Jurkat, Clone E6-1 (cell line): ENCODE results near the gene NEK10.

Experiments
- DNase-seq: peaks from one replicate; pipeline ENCODE4 v3.0.0-alpha.2; 2011; ENCODE audit warnings: low read depth, low spot score
- H3K4me3 ChIP-seq: 2 replicates; pipeline ENCODE4 v1.5.1; 2011; ENCODE audit warnings: mild to moderate bottlenecking, low read length, control low read depth, moderate library complexity

NEK10 gene

DNA sequence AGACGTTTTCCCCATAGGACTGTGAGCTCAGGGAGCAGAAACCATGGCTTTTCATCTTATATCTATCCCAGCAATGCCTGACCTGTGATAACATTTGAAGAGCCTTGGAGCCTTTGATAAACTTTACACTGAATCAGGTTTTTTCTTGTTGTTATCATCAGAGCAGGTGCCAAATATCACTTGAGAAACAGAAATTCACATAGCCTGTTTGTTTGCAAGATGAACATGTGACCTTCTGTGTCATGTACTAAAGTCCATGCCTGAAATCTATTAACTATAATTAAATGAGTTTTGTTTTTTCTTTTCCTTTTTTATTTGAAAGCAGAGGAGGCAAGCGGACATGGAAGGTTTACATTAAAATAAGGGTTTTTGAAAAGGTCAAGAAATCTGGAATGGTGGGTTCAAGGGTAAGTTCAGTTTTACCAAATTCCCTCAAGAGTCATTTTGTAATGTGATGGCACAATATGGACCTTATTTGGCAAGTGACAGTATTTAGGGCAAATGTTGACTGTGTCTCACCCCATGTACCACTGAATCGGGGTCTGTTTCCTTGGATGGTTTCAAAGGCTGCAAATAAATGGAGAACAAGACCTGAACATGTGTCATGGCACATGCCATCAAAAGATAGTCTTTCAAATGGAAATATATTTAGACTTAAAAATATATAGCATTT lies 90.7 kb downstream of the NEK10 start:
- DNase-seq, result no peak
- H3K4me3 ChIP-seq, result no peak overlapping the region

DNA sequence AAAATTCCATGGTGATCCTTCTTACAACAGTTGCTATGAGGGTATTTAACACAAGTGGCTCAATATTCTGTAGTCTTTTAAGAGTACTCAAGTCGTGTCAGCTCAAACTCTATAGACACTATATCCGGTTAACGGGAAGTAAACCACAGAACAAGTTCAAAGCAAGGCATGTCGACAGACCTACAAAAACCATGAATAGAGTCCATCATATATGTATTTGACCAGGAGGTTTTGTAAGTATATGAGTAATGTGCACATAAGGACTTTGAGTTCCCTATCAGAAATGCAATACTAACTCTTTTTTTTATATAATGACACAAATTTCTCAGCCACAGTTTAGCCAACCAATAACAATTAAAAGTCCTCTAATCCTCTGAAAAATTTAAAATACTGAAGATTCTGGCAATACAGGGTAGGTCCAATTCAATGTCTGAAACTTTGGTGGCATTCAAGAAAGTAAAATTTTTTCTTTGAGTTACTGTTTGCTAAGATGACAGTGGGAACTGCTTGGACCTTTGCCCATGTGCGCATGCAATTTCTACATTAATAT lies 93.7 kb downstream of the NEK10 start:
- DNase-seq, result no peak
- H3K4me3 ChIP-seq, result no peak overlapping the region

GRCh38 chr3:27271890-27272289 lies 97.3 kb downstream of the NEK10 start:
- H3K4me3 ChIP-seq, result no peak overlapping the region

GRCh38 chr3:27254896-27255295 lies 114.3 kb downstream of the NEK10 start:
- DNase-seq, result no peak
- no peak overlapping the region for H3K4me3 ChIP-seq

More at GRCh38 chr3:27271890-27272289, 97.3 kb downstream of the NEK10 start:
- DNase-seq, result no peak

DNA sequence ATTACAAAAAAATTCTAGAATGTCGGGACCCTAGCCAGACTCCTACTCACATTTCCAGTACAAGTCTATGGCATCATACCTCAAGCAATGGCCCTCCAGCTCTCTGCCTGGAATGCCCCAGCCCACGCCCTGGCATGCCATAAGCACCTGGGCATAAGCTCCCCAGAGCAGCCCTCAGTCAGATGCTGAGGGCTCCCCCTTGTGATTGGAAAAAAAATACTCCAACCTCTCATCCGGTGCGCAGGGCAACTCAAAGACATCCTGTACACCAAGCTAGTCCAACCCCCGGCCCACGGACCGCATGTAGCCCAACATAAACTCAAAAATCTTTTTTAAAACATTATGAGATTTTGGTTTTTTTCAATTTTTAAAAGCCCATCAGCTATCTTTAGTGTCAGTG lies 115.4 kb downstream of the NEK10 start:
- DNase-seq, result peak; percentile 69
- no peak overlapping the region for H3K4me3 ChIP-seq

DNA sequence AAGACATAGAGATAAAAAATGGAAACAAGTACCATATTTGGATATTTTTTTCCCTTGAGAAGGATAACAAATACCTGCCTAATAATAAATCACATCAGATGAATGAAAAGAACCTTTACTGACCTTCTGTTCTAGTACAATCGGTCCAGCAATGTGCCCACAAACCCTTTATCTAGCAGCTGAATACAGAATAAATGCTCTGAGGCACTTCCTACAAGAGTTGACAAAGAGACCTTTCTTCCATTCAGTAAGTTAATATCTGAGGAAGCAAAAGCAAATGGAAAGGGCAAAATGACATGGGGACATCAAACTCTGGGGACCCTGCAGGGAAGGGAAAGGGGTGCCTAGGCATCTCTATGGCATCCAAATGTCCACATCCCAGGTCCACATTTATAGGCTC lies 115.8 kb downstream of the NEK10 start:
- DNase-seq, result no peak

DNA sequence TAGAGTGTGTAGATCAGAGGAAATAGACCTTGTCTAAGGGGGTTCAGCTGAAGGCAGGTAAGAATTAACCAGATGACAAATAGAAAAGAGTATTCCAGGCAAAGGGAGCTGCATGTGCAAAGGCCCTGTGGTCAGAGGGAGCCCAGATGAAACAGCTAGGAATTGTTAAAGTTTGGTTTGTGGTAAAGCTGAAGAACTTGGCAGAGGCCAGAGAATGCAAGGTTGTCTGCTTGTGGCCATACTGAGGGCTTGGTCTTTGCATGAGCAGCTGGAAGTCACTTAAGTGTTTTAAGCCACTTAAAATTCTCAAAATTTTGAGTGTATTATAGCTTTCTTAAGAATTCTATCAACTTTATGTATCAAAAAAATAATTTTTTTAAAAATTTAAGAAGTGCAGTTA lies 116.5 kb downstream of the NEK10 start:
- no peak overlapping the region for H3K4me3 ChIP-seq
- no peak for DNase-seq

More for the DNA sequence above, 115.8 kb downstream of the NEK10 start:
- no peak overlapping the region for H3K4me3 ChIP-seq

DNA sequence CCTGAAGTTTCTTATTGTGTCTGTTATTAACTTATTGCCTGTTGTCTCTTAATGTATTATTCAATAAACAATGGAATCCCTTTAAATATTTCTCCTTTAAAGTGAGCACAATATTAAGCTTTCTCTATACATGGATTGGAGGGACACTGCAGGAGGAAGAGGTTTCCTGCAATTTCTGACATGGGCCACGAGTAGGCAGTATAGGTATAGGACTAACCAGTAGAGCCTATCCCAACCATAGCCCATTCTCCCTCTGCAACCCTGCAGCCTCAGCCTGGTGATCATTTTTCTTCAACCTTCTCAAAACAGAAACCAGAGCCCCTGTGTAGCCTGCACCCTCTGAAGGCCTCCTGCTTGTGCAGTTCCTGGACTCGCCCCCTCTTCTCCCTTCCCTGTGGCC lies 124.8 kb downstream of the NEK10 start:
- H3K4me3 ChIP-seq, result no peak overlapping the region
- DNase-seq, result no peak

GRCh38 chr3:27239951-27240350 lies 129.2 kb downstream of the NEK10 start:
- H3K4me3 ChIP-seq, result no peak overlapping the region
- DNase-seq, result no peak

DNA sequence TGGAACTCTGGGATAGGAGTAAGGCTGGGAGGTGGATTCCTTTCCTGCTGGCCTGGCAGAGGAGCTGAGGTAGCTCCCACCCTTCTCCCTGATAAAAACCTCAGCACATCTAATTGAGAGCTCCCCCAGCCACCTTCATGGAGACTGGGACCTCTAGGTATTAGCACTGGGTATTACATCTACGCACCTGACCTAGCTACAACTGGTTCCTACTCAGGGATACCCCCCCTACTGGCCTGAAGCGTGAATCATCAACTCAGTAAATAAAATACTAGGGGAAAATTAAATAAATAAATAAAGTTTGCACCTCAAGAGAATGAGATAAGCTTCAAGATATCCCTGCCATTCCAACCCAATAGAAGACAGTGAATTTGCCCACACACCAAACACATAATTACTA lies 140.4 kb downstream of the NEK10 start:
- DNase-seq, result peak; percentile 60
- no peak overlapping the region for H3K4me3 ChIP-seq

DNA sequence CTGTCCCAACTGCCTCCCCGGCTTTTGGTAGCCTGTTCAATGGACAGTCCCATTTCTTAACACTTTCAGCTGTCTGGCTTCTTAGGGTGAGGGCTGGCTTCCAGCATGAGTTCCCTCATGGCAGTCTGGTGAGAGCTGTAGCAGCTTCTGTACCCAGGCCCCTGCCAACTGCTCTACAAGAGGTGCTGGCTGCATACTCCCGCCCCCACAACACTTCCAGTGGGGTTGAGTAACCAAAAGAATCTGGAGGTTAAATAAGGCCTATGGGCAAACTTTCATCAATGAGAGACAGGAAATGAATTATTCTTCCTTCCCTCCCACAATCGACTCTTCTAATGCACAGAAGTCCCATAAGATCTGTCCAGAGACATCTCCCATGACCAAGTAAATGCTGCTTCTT lies 145.0 kb downstream of the NEK10 start:
- no peak for DNase-seq
- H3K4me3 ChIP-seq, result no peak overlapping the region

DNA sequence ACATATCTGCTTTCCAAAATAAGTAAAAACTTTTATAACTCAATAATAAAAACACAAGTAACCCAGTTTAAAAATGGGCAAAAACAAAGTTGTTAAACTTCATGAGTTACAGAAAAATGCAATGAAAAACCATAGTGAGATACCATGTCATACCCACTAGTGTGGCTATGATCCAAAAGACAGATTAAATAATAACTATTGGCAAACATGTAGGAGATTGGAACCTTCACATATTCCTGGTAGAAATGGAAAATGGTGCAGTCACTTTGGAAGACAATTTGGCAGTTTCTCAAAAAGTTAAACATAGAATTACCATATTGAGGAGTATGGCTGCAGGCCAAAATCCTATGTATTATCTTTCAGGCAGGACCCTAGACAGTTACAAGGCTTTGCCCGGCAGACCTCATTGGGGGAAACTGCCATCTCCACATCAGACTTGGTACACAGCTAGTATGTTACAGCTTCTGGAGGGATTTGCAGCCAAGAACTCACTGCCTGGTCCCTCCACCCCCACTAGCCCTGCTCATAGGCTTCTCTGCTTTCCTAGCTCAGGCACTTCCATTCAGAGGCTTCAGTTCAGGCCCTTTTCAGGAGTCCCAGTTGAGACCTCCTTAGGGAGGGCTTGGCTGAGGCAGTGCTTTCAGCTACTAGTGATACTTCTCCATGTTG lies 147.8 kb downstream of the NEK10 start:
- no peak for DNase-seq

DNA sequence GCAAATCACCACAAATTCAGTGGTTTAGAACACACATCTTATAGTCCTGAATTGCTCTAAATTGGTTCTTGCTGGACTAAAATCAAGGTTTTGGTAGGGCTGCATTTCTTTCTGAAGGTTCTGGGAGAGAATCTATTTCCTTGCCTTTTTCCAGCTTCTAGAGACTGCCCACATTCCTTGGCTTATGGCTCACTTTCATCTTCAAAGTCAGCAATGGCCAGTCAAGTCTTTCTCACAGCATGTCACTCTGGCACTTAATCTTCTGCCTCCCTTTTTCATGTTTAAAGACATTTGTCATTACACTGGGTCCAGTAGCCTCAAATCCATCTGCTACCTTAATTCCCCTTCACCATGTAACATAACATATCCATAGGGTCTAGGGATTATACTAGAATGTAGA lies 149.0 kb downstream of the NEK10 start:
- H3K4me3 ChIP-seq, result no peak overlapping the region
- no peak for DNase-seq

More for the DNA sequence above, 147.8 kb downstream of the NEK10 start:
- no peak overlapping the region for H3K4me3 ChIP-seq

DNA sequence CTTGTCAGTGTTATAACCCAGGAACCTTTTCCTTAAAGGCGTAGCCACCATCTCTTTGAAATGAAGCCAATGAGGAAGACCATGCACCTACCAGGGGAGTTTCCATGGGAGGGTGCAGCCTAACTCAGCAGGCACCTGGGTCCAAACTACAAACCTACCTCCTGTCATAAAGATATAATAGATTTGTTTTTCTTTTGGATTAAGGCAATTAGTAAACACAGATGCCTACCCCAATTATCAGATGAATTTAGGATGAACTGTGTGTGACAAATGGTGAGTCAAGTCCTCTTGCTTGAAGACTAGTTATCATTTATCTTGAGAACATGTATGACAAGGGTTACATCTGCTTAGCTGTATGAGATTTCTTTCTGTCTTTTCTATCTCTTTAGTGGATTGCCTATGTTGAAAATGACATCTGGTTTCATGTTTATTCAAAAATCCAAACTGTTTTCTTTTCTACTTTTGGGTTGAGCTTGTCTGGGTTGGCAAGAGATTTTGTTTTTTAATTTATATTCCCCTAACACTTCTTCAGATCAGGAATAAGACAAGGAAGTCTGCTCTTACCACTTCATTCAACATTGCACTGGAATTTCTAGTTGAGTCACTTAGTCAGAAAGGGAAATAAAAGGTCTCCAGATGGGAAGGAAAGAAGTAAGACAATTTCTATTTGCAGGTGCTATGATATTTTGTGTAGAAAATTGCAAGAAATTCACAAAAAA lies 149.9 kb downstream of the NEK10 start:
- no peak for DNase-seq
- H3K4me3 ChIP-seq, result no peak overlapping the region

- DNase-seq, result no peak
- H3K4me3 ChIP-seq, result no peak overlapping the region
Measured at GRCh38 chr3:27216955-27217552, 152.1 kb downstream of the NEK10 start.

DNA sequence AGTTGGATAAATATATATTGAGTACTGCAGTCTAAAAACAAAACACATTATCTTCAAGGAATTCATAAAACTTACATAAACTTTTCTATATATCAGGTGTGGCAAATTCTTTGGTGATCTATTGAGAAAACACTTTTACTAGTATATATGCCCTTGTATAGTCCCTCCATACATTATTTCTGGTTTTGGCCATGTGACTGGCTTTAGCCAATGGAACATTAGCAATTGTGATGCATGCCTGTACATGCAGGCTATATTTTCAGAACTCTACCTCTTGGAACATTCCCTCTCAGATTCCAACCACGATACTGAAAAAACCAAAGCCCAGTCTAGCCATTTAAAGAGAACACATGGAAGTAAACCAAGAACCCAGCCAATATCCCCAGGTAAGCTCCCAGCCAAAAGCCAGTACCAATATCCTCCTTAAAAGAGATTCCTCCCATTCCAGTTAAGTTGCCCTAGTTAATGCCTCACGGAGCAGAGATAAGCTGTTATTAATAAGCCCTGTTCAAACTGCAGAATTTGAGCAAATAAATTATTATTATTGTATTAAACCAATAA lies 152.8 kb downstream of the NEK10 start:
- no peak for DNase-seq
- H3K4me3 ChIP-seq, result no peak overlapping the region

- H3K4me3 ChIP-seq, result no peak overlapping the region
- no peak for DNase-seq
Measured at GRCh38 chr3:27213450-27213849, 155.7 kb downstream of the NEK10 start.

GRCh38 chr3:27209617-27210264 lies 159.4 kb downstream of the NEK10 start:
- DNase-seq, result no peak
- no peak overlapping the region for H3K4me3 ChIP-seq
